ENCODE measurements around the gene CDC20B.

GRCh38 chr5:55070968-55071367 is 102.0 kb downstream of the CDC20B start:
- TF ChIP-seq CTCF (IDR thresholded peaks at IDR 0.05; ENCODE audit: control extremely low read depth in 1 of 3, insufficient read depth in 1 of 3, low read depth in 1 of 3, low read length in 3 of 3): no peak
- no peak for TF ChIP-seq EP300 (IDR thresholded peaks at IDR 0.05; ENCODE audit: borderline replicate concordance in 1 of 2, low read depth in 2 of 2, low read length in 2 of 2)
- TF ChIP-seq RNF2 (IDR thresholded peaks at IDR 0.05; ENCODE audit: borderline replicate concordance, low read depth, low read length, missing control alignments, poor library complexity, severe bottlenecking): no peak
- TF ChIP-seq YY1 (IDR thresholded peaks at IDR 0.05; ENCODE audit: low read depth, low read length): no peak
- TF ChIP-seq SIX5 (IDR thresholded peaks at IDR 0.05; ENCODE audit: low read depth, low read length): no peak
- TF ChIP-seq POLR2AphosphoS5 (IDR thresholded peaks at IDR 0.05; ENCODE audit: low read depth, low read length): no peak

Measured in H1 (cell line).